Activated CD4-positive, alpha-beta T cell treated with anti-CD3 and anti-CD28 coated beads, Interleukin-2, amount 50 U/mL, for 24 hours (primary cell): ENCODE data around the gene ITIH1.

Source experiments
- DNase-seq, 2 donors: peaks; one replicate each; pipeline ENCODE4 v3.0.0-alpha.2; 2020; ENCODE audit warnings: low read depth in 1 of 2, low spot score in 1 of 2

Gene ITIH1

GRCh38 chr3:52813810-52814209 lies 36.4 kb downstream of the ITIH1 start:
- DNase-seq, result no peak

- no peak for DNase-seq
Observed at GRCh38 chr3:52816199-52816598, 38.8 kb downstream of the ITIH1 start.

- no peak for DNase-seq
Observed at GRCh38 chr3:52816654-52817053, 39.3 kb downstream of the ITIH1 start.

- no peak for DNase-seq
Observed at GRCh38 chr3:52817221-52817620, 39.8 kb downstream of the ITIH1 start.

GRCh38 chr3:52817860-52818259 lies 40.5 kb downstream of the ITIH1 start:
- DNase-seq, result no peak

GRCh38 chr3:52819936-52820335 lies 42.5 kb downstream of the ITIH1 start:
- no peak for DNase-seq

GRCh38 chr3:52820736-52821135 lies 43.3 kb downstream of the ITIH1 start:
- no peak for DNase-seq

- DNase-seq, result no peak
Observed at GRCh38 chr3:52822363-52822762, 45.0 kb downstream of the ITIH1 start.

- DNase-seq, result no peak
Observed at GRCh38 chr3:52824037-52824436, 46.6 kb downstream of the ITIH1 start.

GRCh38 chr3:52827441-52827840 lies 50.0 kb downstream of the ITIH1 start:
- DNase-seq, result no peak

- no peak for DNase-seq
Observed at GRCh38 chr3:52827866-52828376, 50.5 kb downstream of the ITIH1 start.

- no peak for DNase-seq
Observed at GRCh38 chr3:52829482-52829881, 52.1 kb downstream of the ITIH1 start.

GRCh38 chr3:52829906-52830463 lies 52.6 kb downstream of the ITIH1 start:
- no peak for DNase-seq

- no peak for DNase-seq
Observed at GRCh38 chr3:52830535-52831258, 53.3 kb downstream of the ITIH1 start, which contains the start of gene ITIH4. Gene ITIH4 (minus strand): TSS chr3:52830672. CDS start chr3:52830642, 30 bp downstream.

- DNase-seq, result no peak
Observed at GRCh38 chr3:52831500-52832301, 54.3 kb downstream of the ITIH1 start.

- no peak for DNase-seq
Observed at GRCh38 chr3:52833202-52833601, 55.8 kb downstream of the ITIH1 start.

- DNase-seq, result no peak
Observed at GRCh38 chr3:52834871-52835501, 57.6 kb downstream of the ITIH1 start, which contains the start of gene MUSTN1. Gene MUSTN1 (minus strand): TSS chr3:52835019. CDS start chr3:52834948, 71 bp downstream.

GRCh38 chr3:52835766-52836470 lies 58.5 kb downstream of the ITIH1 start:
- DNase-seq, result no peak

- no peak for DNase-seq
Observed at GRCh38 chr3:52836471-52836845, 59.1 kb downstream of the ITIH1 start.

GRCh38 chr3:52836986-52837385 lies 59.6 kb downstream of the ITIH1 start:
- DNase-seq, result no peak
